ENCODE measurements around the gene MLKL.
"Not testable (repeated sequence)": the region's sequence is repeated elsewhere in the genome, so short reads cannot be mapped to it uniquely, and the experiment has no call there.

The MLKL gene

DNA sequence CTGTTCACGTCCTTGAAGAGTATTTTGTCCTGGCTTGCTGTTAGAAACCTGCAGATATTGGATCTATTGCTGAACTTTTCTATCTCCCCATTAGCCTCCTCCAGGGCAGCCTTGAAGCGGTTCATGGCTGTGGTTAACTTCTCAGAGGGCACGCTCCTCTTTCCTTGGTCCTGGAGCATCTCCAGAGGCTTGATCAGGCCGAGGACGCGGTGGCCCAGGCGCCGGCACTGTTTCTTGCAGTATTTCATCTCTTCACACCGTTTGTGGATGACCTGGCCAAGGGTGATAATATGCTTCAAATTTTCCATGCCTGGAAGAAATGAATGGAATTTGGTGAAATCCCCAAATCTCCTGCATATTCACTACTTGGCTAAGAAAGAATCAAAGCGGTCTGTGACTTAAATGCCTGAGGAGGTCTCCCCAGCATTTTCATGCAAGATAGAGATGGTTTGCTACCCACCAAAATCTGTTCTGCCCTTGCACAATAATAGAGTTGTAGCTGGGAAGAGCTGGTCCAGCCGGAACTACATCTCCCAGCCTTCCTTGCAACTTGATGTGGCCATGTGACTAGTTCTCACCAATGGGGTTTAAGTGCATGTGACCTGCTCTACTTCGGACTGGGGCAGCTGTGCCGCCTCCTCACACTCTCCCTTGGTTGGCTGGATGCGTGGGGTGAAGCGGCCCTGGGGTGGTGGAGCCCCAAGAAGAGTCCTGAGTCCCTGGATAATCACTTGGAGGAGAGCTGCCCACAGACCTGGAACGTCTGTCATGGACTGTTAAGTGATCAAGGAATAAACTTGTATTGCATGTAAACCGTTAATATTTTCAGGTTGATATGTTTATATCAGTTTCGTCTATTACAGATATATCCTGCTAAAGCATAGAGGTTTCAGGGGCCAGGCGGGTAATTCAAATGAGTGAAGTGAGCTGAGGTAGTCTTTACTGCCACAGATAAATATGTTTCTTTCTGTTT lies 4.9 kb downstream of the MLKL start:
- DNase-seq = peak; percentile 74

DNA sequence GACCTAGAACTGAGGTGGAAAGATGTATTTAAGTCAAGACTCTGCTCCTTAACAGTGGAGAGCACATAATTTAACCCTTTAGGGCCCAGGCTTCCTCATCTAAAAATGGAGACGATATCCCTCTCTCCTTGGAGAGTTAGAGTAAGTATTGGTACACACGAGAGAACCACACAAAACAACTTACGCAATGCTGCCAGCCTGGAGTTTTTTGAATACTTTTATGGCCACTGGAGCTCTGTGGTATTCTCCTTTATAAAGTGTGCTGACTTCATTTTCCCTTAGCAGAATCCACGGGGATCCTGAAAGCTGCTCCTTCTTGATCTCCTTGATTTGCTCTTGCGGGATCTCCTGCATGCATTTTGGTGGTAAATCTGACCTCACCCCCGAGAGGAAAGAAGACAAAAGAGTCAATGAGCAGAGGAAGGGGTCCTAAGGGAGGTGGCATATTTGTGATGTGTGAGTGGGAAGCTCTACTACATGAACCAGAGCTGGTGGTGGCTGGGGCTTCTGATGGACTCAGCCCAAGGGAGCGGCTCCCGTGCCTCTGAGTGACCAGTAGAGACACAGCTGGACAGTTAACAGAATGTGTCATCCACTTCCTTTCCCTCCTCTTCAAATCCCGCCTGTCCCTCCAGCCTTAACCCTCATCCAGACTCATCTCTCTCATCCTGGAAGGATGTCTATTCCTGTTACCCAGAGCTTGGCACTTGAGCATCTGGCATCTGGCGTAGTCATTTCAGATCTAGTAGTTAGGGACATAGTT lies 9.4 kb downstream of the MLKL start:
- DNase-seq = no peak

DNA sequence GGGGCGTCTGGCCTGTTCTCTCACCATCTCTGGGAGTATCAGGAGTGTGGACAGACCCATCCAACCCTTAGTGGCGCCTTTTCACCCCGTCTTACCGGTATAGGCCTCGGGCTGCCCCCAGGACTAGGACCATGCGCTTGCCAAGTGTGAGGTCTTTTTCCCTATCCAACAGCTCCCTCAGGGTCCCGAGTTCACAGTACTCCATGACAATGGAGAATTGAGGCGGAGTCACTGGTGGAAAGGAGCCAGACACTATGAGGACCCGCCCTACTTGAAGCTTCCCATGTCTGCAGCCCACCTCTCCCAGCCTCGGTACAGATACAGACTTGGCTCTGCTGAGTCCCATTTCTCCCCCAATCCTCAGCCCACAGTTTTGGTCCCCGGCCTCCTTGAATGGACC lies 18.1 kb downstream of the MLKL start:
- no peak for DNase-seq

DNA sequence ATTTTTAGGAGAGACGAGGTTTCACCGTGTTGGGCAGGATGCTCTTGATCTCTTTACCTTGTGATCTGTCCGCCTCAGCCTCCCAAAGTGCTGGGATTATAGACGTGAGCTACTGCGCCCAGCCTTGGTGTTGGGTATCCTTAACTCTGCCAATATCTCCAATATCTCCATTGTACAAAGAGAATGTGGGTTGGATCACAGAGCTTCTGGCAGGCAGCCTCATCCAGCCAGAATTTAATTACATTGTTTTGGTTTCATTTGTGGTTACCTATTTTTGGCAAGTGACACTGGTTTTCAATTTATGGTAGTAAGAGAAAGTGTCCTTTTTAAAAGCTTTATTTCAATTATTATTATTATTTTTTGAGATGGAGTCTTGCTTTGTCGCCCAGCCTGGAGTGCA lies 20.0 kb downstream of the MLKL start:
- no peak for DNase-seq

DNA sequence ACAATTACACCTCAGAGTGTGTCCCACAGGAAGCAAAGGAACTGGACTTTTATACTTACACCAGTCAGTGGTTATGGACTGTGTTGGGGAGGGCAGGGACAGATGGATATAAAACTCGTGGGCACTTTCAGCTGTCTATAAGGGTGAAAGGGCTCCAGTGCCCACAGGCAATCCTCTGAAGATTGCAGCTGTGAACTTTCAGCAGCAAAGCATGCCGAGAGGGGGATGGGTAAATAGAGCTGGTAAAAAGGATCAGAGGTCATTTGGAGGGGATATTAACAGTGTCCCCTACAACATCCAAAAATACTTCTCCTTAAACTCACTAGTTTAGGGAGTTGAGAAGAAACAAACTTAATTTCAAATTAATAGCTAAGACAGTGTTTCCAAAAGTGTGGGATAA lies 20.7 kb downstream of the MLKL start:
- no peak for DNase-seq

DNA sequence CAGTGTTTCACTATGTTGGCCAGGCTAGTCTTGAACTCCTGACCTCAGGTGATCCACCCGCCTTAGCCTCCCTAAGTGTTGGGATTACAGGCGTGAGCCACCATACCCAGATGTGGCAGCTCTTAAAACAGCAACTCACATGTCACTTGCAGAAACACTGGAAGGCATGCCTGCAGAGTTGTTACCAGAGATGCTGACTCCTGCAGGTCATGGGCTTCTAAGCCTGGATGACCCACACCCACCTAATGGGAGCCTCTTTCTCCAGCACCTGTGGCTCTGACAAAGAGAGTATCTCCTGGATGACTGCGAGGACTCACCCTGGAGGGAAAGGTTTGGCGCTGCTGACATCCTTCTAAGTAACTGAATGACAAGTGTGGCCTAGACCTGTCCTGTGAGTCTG lies 22.8 kb downstream of the MLKL start:
- no peak for DNase-seq

DNA sequence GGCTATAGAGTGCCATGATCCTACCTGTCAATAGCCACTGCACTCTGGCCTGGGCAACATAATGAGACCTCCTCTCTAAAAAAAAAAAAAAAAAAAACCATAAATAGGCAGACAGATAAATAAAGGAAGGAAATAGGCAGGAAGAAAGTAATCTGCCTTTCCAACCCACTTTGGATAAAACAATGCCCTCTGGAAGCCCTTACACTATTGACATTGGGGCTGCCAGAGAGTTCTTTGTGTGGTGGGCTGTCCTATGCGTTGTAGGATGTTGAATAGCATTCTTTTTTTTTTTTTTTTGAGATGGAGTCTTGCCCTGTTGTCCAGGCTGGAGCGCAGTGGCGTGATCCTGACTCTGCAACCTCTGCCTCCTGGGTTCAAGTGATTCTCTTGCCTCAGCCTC lies 26.8 kb downstream of the MLKL start:
- DNase-seq = no peak

DNA sequence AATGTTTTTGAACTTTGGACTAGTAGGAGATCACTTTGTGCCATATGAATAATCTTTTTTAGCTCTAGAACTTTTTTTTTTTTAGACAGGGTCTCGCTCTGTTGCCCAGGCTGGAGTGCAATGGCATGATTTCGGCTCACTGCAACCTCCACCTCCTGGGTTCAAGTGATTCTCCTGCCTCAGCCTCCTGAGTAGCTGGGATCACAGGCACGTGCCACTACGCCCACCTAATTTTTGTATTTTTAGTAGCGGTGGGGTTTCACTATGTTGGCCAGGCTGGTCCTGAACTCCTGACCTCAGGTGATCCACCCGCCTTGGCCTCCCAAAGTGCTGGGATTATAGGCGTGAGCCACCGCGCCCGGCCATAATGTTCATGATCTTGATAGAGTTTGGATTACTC lies 31.8 kb downstream of the MLKL start:
- not testable (repeated sequence) for DNase-seq

DNA sequence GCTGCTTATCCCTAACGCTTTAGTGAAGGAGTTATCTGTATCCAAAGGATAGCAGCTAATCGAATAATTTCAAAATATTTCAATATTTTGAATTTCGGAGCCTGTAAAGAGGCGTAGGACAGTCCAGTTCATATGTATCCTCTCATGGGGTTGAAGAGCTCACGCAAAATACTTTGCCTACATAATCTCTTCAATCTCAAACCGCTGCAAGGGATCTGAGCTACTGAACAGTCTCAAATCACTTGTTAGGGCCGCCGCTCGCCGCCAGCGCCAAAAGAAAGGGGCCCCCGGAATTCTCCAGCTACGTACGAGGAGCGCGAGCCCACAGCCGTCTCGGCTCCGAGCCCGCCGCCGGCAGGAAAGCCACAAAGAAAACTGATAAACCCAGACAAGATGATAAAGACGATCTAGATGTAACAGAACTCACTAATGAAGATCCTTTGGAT lies 33.4 kb downstream of the MLKL start:
- peak; percentile 14 for DNase-seq

DNA sequence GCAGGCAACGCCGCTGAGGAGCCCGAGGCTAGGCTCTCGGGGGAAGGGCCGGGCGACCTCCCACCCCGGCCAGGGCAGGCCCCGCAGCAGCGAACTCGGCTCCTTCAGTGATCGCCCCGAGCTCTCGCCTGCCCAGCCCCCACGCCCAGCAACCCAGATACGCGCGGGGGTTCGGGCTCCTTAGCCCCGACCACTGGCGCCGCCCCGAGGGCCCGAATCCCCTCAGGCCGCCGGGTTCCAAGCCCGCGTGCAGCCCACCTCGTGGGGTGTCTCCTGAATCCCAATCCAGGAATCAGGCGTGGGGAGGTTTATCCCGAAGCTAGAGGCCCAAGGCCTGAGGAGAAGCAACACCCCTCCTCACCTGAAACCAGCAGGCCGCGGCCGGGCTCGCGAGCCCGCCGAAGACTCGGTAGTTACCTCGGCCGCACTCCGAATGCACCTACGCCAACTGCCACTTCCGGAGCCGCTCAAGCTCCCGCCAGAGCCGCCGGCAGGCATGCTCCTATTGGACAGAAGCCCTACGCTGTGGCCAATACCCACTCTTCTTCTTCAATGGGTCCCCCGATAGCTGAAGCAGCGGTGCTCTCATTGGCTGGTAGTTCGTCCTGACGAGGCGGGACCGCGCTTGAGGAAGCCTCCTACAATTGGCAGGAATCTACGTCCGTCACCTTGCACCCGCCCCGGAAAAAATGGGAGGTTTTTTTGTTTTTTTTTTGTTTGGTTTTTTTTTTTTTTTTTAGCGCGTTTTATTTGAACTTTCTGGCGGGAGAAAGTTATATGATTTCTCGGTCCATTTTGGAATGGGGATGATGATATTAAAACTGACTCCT lies 34.0 kb downstream of the MLKL start, which contains the start of gene RFWD3:
TSS of gene RFWD3 (minus strand) at position 453 of the 830 bp plus-strand sequence. CDS start 5,428 bp downstream, outside the sequence.
- peak; percentile 99 for DNase-seq

DNA sequence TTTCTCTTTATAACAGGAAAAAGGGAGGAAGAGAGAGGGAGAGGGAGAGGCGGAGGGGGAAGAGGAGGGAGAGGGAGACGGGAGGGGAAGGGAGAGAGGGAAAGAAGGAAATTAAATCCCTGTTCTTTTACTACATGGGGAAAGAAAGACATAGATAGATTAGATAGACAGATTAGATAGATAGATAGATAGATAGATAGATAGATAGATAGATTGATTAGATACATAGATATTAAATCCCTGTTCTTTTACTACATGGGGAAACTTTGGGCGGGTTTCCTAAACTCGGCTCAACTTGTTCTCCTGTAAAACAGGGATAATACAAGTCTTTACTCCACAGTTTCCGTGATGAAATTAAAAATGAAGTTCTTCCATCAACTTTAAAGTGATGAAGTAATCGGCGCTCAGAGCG lies 34.6 kb downstream of the MLKL start:
- DNase-seq = no peak

DNA sequence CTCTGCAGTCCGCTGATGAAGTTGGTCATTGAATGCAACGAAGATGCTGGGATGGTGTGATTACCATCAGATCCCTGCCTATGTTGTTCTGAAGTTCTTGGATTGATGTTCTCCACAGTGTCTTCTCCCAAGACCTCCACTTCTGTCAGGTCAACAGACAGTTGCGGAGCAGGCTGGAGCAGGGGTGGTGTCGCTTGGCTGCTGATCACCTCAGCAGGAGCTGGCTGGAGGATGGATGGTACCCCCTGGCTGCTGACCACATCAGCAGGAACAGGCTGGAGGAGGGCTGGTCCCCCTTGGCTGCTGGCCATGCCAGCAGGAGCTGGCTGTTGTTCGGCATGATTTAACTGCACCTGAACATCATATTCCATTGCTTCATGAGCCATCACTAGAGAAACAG lies 39.6 kb downstream of the MLKL start:
- no peak for DNase-seq

DNA sequence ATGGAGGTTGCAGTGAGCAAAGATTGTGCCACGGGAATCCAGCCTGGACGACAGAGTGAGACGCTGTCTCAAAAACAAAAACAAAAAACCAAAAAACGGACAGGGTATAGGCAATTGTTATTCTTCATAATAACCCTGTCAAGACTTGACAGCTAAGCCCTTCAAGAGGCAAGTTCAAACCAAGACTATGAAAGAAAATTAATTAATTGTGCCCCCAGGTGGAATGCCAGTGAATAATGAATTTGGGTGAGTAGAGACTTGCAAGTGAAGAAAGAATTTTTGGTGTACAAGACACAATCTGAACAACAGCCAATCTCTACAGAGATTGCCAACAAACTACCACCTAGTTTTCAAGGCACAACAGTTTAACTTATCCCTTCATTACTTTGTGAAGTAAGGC lies 40.3 kb downstream of the MLKL start:
- no peak for DNase-seq

DNA sequence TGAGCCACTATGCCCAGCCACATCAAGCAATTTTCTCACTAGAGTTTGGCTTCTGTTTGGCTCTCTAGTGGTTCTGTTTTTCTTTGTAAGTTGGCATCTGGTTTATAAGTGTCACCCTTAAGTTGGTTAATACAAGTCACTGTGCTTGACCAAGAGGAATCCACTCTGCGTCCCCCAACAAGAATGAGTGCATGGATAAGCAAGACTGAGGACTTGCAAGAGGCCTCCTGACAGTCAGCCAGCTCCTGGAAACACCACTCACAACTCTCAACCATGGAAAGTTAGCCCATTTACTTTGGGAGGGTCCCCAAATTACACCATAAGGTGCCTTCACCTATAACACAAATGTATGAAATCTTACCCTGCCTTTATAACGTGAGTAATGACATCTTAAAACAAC lies 41.6 kb downstream of the MLKL start:
- no peak for DNase-seq

DNA sequence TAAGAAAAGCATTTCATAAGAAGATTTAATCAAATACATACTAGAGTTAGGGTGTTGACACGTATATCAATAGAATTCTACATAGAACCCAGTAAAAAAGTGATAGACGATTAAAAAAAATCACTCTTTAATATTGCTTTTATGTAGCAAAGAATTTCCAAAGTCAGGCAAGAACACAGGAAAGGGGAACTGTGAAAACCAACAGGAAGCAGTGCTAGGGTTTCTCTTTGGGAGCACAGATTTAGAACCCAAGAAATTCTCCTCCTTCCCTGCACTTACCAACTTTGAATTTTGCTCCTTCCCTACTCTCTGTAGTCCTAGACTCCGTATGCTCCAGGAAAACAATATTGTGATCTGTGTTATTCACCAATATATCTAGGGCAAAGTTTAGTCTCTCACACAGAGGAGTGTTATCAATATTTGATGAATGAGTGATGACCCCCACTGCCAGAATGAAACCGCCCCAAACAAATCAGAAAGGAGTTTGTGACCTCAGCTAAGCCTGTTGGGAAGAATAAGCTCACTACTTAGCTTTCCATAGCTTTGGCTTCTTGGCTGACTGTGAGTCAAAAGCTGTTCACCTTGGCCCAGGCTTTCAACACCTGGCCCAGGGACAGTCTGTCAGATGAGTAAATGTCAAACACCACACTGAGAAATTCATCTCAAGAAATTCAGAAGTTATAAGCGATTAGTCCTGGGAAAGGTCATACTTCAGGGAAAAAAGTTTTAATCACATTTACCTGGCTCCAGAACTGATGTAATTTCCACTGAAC lies 42.6 kb downstream of the MLKL start:
- peak; percentile 55 for DNase-seq

DNA sequence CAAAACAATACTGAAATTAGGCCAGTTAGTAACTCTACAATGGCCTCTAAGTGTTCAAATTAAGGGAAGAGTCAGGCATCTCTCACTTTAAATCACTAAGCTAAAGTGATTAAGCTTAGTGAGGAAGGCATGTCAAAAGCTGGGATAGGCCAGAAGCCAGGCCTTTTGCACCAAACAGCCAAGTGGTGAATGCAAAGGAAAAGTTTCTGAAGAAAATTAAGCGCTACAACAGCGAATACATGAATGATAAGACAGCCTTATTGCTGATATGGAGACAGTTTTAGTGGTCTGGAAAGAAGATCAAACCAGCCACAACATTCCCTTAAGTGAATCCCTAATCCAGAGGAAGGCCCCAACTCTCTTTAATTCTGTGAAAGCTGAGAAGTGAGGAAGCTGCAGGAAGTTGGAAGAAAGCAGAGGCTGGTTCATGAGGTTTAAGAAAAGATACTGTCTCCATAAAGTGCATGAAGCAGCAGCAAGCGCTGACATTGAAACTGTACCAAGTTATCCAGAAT lies 46.1 kb downstream of the MLKL start:
- no peak for DNase-seq

DNA sequence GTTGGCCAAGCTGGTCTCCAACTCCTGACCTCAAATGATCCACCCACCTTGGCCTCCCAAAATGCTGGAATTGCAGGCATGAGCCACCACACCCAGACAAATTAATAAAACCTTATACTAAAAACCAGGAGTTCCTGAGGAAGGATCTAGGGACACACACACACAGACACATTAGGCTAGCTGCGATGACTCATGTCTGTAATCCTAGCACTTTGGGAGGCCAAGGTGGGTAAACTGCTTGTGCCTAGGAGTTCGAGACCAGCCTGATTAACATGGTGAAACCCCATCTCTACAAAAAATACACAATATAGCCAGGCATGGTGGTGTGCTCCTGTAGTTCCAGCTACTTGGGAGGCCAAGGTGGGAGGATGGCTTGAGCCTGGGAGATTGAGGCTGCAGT lies 47.8 kb downstream of the MLKL start:
- not testable (repeated sequence) for DNase-seq

DNA sequence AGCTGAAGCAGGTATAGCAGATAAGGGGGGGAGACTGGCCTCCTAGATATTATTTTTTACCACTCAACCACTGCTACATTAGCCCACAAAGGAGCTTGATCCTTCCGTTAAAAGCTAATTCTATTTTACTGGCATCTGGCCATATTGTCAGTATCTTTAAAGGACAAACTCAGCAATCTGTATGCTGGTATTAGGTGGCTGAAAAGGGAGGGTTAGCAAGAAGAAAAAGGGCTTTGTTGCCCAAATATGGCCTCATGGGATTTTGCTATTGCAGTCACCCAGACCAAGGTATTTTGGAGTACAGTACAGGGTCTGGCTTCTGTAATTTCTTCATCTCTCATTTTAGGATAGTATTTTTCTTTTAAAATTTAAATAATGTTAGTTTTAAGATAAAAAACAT lies 48.4 kb downstream of the MLKL start:
- DNase-seq = no peak

DNA sequence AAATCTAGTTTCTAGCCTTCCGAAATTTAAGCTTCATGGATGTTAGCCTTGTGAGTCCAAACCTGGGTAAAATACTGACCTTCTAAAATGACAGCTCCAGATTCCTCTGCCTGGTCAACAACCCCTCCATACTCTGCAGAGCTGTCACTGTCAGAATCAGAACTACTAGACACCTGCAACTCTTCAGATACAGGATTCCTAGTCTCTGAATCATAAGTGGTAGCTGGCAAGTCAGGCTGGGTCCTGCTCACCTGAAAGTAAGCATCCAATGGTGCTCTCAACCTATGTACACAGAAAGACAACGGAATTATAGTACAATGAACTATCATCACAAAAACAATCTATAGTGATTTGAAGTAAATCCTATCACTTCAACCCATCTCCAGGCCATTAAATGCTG lies 48.8 kb downstream of the MLKL start:
- DNase-seq = no peak

DNA sequence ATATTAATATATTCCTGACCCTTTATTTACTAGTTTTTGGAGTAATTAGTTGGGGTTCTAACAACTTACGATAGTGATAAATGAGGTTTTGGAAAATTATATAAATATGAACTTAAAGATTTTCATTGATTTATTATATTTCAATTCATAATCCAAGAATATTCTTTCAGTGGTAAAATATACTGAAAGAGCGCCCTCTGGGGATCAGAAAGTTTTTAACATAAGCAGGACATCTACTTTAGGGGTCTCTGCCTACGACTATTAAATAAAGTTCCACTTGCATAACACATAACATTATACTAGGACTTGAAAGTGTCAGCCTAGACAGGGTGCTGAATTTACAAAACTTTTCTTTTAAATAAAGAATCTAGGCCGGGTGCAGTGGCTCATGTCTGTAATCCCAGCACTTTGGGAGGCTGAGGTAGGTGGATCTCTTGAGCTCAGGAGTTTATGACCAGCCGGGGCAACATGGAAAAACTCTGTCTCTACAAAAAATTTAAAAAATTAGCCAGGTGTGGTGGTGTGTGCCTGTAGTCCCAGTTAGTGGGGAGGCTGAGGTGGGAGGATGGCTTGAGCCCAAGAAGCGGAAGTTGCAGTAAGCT lies 49.6 kb downstream of the MLKL start:
- DNase-seq = no peak

DNA sequence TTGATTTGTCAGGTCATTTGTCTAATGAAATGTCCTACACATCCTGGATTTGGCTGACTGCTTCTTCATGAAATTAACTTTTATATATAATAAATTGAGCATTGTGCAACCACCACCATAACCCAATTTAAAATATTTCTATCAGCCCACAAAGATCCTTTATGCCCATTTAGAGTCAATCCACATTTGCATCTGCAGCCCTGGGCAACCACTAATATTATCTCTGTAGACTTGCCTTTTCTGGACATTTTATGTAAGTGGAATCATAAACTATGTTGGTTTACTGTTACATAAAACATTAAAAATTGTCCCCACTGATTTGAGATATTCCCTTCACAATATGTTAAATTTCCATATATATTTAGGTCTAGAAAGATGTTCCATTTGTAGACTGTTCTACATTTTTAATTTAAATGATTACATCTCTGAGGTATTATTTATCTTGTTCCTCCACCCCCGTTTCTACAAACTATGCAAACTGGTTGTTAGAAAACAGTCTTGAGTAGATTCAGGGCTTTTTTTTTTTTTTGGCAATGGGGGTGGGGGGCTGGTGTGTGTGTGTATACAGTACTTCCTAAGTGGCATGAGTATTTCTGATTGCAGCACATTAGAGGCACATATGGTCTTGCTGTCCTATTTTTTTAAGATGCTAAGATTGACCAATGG lies 50.7 kb downstream of the MLKL start:
- DNase-seq = no peak
